GM18870 (cell line): Measurements from ENCODE around the gene CREBL2.
A peak's percentile ranks its signal among the peaks of the same experiment; 100 is the strongest.
"Not testable (repeated sequence)": the region's sequence is repeated elsewhere in the genome, so short reads cannot be mapped to it uniquely, and the experiment has no call there.

Source experiments
- ATAC-seq: cut with Tn5 transposase; IDR thresholded peaks from one replicate; pipeline ENCODE4 v1.9.1; 2021; ENCODE audit warnings: moderate library complexity; ENCODE audit not compliant: unreplicated experiment

Gene CREBL2, protein sequence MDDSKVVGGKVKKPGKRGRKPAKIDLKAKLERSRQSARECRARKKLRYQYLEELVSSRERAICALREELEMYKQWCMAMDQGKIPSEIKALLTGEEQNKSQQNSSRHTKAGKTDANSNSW

GRCh38 chr12:12611512-12612306 is at the start of gene CREBL2:
Gene CREBL2, plus strand, starts transcription at chr12:12611876. Its CDS starts 297 bp downstream, at chr12:12612173.
- peak; percentile 70 for ATAC-seq

DNA sequence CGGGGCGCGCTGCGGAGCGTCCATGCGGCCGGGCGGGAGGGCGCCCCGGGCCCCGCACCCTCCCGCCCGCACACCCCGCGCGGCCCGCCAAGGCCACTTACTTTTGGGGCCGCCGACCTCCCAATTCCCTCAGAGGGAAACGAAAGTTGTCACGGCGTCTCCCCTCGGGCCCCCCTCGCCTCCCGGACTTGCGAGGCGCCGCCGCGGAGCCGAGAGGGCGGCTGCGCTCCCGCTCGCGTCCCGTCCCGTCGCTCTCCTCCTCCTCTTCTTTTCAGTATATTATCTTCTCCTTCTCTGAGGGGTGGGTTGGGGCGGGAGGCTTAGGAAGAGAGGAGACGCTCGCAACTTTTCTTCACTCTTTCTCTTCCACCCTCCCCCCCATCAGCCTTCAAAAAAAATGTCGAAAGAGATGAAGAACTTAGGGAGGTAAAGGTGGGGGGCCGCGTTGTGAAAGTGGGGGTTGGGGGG is 49.6 kb upstream of the CREBL2 start:
- ATAC-seq, result no peak

- ATAC-seq, result peak; percentile 64
Observed at GRCh38 chr12:12562585-12563261, 49.0 kb upstream of the CREBL2 start, which contains the start of gene DUSP16. Gene DUSP16, minus strand, starts transcription at chr12:12562863. Its CDS starts 41,765 bp downstream, at chr12:12521098.

DNA sequence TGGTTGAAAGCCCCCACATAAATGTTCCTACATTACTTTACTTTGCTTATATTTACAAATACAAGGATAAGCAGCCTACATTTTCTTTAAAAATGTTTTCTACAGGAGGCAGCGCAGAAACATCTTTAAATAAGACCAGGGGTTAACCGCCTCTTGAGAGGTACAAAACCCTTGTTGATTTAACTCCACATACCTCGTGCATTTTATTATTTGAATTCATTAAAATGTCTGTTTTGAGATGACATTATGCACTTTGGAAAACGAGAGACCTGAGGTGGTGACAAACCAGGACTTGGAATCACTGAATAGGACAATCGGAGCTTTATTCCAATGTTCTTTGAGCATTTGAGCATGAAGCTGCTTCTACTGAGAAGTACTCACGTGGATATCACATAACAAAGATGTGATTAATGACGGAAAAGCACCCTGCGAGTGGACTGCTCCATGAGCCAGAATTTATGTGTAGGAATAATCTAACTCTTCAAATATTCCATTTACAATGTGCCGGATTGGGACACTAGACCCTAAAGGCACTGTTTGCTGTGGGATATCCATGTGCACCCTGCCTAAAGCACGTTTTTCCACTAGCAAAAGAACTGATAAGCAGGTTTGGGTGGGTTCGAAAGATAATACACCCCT is 48.3 kb upstream of the CREBL2 start:
- ATAC-seq, result no peak

DNA sequence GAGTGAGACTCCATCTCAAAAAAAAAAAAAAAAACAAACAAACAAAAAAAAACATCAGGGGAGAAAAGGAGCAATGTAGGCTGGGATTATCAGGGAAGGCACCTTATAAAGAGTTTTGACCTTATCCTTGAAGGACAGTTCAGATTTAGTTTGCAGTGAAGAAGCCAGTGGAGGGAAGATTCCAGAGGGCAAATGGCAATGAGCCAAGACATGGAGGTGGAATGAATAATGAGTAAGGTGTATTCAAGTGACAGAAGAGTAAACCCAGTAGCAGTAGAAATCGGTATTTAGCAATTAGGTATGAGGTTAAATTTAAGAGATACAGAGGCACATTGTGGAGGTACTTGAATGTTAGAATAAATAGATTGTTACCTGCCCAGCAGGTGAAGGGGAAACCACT is 46.8 kb upstream of the CREBL2 start:
- ATAC-seq, result no peak

- not testable (repeated sequence) for ATAC-seq
Observed at GRCh38 chr12:12565971-12566370, 45.7 kb upstream of the CREBL2 start.

DNA sequence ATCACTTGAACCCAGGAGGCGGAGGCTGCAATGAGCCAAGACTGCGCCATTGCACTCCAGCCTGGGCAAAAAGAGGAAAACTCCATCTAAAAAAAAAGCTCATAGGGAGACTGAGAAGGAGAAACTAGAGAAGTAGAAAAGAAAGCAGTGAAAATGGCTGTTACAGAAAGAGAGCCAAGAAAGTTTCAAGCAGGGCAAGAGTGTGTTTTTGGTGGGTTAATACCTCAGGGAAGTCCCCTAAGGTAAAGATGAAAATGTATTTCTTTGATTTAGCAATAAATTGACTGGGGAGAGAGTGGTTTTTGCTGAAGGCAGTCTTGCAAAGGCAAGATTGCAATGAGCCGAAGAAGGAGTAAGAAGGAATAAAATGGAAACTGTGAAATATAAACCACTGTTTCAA is 39.0 kb upstream of the CREBL2 start:
- ATAC-seq, result no peak

DNA sequence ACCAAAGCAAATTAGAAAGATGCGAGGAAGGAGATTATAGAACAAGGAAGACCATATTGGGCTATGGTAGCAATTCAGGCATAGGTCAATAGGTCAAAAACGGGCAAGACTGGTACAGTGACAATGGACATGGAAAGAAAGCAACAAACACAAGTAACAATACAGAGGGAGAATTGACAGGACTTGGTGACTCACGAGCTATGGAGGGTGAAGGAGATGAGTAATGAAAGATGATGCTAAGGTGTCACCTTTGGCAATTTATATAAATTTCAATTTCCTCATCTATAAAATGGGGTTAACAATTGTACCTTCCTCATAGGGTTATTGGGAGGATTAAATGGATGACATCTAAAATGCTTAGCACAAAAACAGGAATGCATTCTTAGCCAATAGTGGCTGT is 33.9 kb upstream of the CREBL2 start:
- ATAC-seq, result no peak

DNA sequence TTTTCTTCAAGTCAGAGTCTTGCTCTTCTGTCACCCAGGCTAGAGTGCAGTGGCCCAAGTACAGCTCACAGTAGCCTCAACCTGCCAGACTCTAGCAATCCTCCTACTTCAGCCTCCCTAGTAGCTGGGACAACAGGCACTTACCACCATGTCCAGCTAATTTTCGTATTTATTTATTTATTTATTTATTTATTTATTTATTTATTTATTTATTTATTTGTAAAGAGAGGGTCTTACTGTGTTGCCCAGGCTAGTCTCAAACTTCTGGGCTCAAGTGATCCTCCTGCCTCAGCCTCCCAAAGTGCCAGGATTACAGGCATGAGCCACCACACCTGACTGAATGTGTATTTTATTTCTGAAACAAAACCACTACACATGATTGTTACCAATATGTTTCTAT is 31.0 kb upstream of the CREBL2 start:
- not testable (repeated sequence) for ATAC-seq

DNA sequence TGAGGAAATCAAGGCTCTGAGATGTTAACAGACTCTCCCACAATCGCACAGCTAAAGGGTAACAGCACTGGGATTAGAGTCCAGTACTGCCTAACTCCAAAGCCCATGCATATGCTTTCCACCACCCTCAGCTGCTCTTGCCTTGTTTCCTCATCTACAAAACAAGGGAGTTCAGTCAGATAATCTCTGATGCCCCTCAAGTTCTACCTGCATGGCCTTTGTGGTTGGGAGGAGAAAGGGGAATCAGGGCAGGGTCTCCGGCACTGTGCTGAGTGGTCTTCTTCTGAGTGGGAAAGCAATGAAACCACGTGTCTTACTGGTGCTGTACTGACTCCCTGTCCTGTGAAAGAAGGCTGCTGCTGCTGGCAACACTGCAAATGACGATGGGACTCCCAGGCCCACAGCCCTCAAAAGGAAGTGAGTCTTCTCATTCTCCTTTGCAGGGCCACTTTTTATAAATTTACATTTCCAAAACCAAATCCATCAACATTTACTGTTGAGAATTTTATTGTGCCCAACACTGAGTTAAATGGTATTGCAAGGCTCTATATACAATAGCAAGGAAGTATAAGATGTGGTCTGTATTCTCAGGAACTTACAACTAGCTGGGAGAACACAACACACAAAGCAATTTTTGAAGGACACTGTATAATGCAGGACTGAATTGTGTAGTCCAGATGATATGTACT is 29.3 kb upstream of the CREBL2 start:
- ATAC-seq, result no peak

DNA sequence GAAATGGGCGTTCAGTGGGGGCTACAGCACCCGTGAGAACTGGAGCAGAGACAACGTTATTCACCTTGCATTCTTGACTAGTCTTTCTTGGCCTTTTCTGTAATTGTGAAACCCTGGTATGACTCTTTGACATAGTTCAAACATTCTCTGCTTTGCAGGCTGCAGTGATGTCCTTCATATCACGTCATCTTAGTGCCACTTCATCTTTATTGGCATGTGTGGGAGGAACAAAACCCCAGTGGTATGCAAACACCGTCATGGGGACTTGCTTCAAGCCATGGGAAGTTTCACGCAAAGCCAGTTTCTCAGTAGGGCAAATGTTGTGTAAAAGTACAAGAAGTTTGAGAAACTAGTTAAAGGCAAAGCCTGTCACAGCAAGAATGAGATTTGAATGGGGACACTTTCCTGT is 28.8 kb upstream of the CREBL2 start:
- ATAC-seq, result peak; percentile 96

DNA sequence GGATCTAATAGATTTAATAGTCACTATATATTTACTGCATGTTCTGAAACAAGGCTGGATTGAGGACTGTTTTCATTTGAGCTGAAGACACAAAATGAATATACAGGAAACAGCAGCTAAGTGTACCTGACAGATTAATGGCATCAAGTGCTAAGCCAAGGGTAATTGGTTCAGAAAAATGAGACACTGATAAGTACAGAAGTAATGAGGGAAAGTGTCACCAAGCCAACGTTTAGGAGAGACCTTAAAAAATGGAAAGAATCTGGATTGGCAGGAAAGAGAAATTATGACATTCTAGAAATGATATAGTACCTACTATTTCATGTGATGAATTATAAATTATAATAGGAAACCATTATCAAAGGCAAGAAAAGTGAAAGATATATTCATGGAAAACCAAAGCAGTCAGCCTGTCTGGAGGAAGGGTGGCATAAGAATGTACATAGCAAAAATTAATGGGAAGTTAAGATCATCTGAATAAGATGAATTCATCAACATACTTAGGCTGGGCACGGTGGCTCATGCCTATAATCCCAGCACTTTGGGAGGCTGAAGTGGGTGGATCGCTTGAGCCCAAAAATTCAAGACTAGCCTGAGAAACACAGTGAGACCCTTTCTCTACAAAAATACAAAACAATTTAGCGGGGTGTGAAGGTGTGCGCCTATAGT is 28.0 kb upstream of the CREBL2 start:
- ATAC-seq, result no peak

- no peak for ATAC-seq
Observed at GRCh38 chr12:12585115-12585863, 26.4 kb upstream of the CREBL2 start.

DNA sequence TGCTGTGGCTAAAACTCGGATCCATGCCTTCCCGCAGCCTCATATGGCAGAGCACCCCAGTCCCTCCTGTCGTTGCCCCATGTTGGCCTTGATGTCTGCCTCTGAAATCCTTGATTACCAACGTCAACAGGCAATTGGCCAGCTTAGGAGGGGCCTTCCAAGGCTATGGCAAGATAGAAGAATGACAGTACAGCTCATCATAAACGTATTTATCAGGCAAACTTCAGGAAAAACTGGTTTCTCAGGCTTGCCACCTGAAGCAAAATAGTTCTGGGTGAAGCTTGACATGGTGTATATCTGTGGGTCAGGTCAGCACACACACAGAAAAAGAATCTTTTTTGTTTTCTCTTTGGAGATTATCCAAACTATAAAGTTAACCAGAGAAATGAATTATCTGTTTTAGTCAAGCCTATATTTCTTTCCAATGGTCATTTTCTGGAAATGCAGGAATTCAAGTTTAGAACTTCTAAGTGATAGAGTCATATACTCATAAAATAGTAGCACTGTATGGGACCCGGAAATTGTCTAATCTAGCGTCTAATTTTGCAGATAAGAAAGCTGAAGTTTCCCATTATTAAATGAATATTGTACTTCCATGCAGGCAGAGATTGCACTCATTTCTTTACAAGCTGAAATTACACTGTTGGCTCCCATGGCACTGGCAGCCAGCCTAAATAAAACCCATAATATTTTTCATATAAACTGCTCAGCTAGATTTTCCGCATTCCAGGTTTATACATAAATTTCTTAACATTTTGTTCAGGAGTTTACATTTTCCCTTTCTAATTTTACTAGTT is 24.6 kb upstream of the CREBL2 start:
- no peak for ATAC-seq

- ATAC-seq, result no peak
Observed at GRCh38 chr12:12587878-12588277, 23.8 kb upstream of the CREBL2 start.

DNA sequence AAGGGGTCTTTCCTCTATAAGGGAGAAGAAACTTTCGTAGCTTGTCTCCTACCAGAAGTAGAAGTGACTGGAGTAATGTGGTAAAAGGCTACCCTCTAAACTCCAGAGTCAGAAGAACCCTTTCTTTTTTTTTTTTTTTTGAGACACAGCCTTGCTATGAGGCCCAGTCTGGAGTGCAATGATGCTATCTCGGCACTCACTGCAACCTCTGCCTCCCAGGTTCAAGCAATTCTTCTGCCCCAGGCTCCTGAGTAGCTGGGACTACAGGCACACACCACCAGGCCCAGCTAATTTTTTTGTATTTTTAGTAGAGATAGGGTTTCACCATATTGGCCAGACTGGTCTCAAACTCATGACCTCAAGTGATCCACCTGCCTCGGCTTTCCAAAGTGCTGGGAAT is 23.2 kb upstream of the CREBL2 start:
- ATAC-seq, result not testable (repeated sequence)

DNA sequence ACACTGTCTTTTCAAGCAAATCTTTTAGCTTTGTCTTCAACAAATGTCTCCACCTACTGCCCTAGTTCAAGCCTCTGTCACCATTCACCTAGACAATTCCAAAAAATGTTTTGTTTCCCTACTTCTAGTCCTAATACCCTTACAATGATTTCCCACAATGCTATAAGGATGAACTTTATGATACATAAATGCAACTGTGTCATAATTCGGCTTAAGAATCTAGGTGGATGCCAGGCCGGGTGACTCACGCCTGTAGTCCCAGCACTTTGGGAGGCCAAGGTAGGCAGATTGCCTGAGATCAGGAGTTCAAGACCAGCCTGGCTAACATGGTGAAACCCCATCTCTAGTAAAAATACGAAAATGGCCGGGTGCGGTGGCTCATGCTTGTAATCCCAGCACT is 20.7 kb upstream of the CREBL2 start:
- no peak for ATAC-seq

DNA sequence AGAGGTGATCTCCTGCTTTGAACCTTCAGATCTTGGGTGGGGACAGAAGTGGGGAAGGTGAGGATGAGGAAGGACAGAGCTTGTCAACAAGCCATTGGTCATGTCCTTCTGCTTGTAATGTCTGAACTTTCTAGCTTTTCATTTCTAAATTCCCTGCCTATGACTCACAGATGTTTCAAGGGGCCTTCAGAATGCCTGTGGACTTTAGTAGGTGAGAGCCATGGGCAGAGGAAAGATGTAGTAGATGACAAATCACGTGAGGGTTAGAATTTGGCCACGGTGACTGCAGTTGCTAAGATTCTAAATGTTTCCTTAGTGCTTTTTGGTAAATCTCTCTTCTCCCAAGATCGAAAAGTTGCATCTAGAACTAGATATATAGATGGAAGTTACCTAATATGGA is 18.7 kb upstream of the CREBL2 start:
- no peak for ATAC-seq

DNA sequence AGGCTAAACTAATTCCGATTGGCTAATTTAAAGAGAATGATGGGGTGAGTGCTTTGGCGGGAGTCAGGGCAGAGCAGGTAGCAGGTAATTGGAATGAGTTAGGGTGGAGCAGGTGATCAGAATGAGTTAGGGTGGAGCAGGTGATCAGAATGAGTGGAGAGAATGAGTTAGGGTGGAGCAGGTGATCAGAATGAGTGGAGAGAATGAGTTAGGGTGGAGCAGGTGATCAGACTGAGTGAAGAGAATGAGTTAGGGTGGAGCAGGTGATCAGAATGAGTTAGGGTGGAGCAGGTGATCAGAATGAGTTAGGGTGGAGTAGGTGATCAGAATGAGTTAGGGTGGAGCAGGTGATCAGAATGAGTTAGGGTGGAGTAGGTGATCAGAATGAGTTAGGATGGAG is 15.7 kb upstream of the CREBL2 start:
- not testable (repeated sequence) for ATAC-seq
